HCT116 (cell line): ENCODE results near the gene ZNF578. TPM values are rescaled to one million over a fixed set of nuclear protein-coding genes. Genes with fewer than 3 reads are reported as not detected.
A peak's percentile ranks its signal among the peaks of the same experiment; 100 is the strongest.

Experiments
- ATAC-seq: fragments of 200-7000 bp; cut with Tn5 transposase; 2 replicates; pipeline ENCODE4 v1.9.1; 2020; ENCODE audit warnings: mild to moderate bottlenecking, moderate library complexity
- BruUV-seq: library from RNA; stranded (reverse); fragments of 400-500 nt; replicated peaks from 2 replicates; lab custom pipeline; 2021; lab: Mats Ljungman, UMichigan
- CTCF ChIA-PET: fragments of 300-600 bp; sonication (Branson Sonifier 250); formaldehyde crosslinking; loops from one replicate; lab custom pipeline; 2021; ENCODE audit warnings: antibody characterized with exemption; lab: Charles Lee
- POLR2A ChIA-PET: fragments of 300-600, 350-600 bp; sonication (Branson Sonifier 250); formaldehyde crosslinking; loops from one replicate; lab custom pipeline; 2021; ENCODE audit warnings: antibody characterized with exemption; lab: Charles Lee
- RAD21 ChIA-PET, 2 experiments: fragments of 300-600 bp; sonication (Branson Sonifier 250); formaldehyde crosslinking; loops; one replicate each; lab custom pipeline; 2023; ENCODE audit warnings: low total read pairs in 2 of 2; ENCODE audit not compliant: uncharacterized antibody in 2 of 2, unreplicated experiment in 2 of 2, low non-redundant PET in 1 of 2; lab: Charles Lee
- DNase-seq: peaks from one replicate; pipeline ENCODE4 v3.0.0-alpha.2; 2010; ENCODE audit warnings: low read depth, low spot score
- H2AFZ ChIP-seq: fragments of 200-600 bp; shearing (Covaris generic), sonication (generic); 2 replicates; pipeline ENCODE4 v1.6.1; 2017; ENCODE audit warnings: low read depth, mixed run types, mixed read lengths, antibody characterized with exemption, low read length; ENCODE audit not compliant: poor library complexity, severe bottlenecking
- H3K27ac ChIP-seq: 2 replicates; pipeline ENCODE4 v1.5.1; 2012; ENCODE audit warnings: low read depth, low read length
- H3K27me3 ChIP-seq: fragments of 200-600 bp; sonication (generic); 2 replicates; pipeline ENCODE4 v1.6.1; 2016; ENCODE audit warnings: mixed run types, low read length, mixed read lengths; ENCODE audit not compliant: insufficient read depth
- H3K36me3 ChIP-seq, 2 experiments: fragments of 200-500 bp in 1 of 2; fragments of 200-600 bp in 1 of 2; sonication (Bioruptor generic) in 1 of 2; sonication (generic) in 1 of 2; 2 replicates each; pipeline versions ENCODE4 v1.5.1 to v1.6.1; 2014 to 2016; ENCODE audit warnings: low read length in 2 of 2, inconsistent platforms in 1 of 2, mixed read lengths in 1 of 2, mixed run types in 1 of 2; ENCODE audit not compliant: insufficient read depth in 2 of 2, control insufficient read depth in 1 of 2
- H3K4me1 ChIP-seq, 2 experiments: fragments of 200-600 bp in 1 of 2; sonication (generic) in 1 of 2; 2 replicates each; pipeline versions ENCODE4 v1.5.1 to v1.6.1; 2012 to 2017; ENCODE audit warnings: low read length in 2 of 2, inconsistent platforms in 1 of 2, mild to moderate bottlenecking in 1 of 2, mixed read lengths in 1 of 2, mixed run types in 1 of 2, moderate library complexity in 1 of 2; ENCODE audit not compliant: insufficient read depth in 2 of 2, control insufficient read depth in 1 of 2
- H3K4me2 ChIP-seq: fragments of 200-600 bp; sonication (generic); 2 replicates; pipeline ENCODE4 v1.6.1; 2017; ENCODE audit warnings: mixed run types, low read length, mixed read lengths
- H3K4me3 ChIP-seq, 2 experiments: fragments of 200-600 bp in 1 of 2; sonication (generic) in 1 of 2; replicated peaks in 1 of 2; 2 replicates each; pipeline ENCODE4 v1.5.1; 2011 to 2016; ENCODE audit warnings: low read length in 2 of 2, control low read depth in 1 of 2, low read depth in 1 of 2, mild to moderate bottlenecking in 1 of 2, mixed read lengths in 1 of 2, mixed run types in 1 of 2
- H3K79me2 ChIP-seq: fragments of 200-600 bp; sonication (generic); 2 replicates; pipeline ENCODE4 v1.6.1; 2017; ENCODE audit warnings: mild to moderate bottlenecking, mixed run types, low read length, moderate library complexity, mixed read lengths; ENCODE audit not compliant: insufficient read depth
- H3K9ac ChIP-seq: fragments of 200-600 bp; sonication (generic); 2 replicates; pipeline ENCODE4 v1.6.1; 2016; ENCODE audit warnings: low read length, mixed read lengths
- H3K9me2 ChIP-seq: fragments of 200-600 bp; sonication (generic), shearing (Covaris generic); 2 replicates; pipeline ENCODE4 v1.6.1; 2017; ENCODE audit warnings: mixed run types, mild to moderate bottlenecking, moderate library complexity; ENCODE audit not compliant: insufficient read depth
- H3K9me3 ChIP-seq, 2 experiments: fragments of 200-500 bp in 1 of 2; fragments of 200-600 bp in 1 of 2; sonication (Bioruptor generic) in 1 of 2; sonication (generic) in 1 of 2; 2 replicates each; pipeline ENCODE4 v1.6.1; 2014 to 2017; ENCODE audit warnings: low read length in 2 of 2, mixed read lengths in 2 of 2, inconsistent platforms in 1 of 2, low read depth in 1 of 2, mild to moderate bottlenecking in 1 of 2, mixed run types in 1 of 2, moderate library complexity in 1 of 2; ENCODE audit not compliant: control insufficient read depth in 1 of 2, insufficient read depth in 1 of 2
- H4K20me1 ChIP-seq: fragments of 200-600 bp; sonication (generic), shearing (Covaris generic); 2 replicates; pipeline ENCODE4 v1.6.1; 2017; ENCODE audit warnings: mixed run types, mild to moderate bottlenecking, moderate library complexity; ENCODE audit not compliant: insufficient read depth
- CEBPB ChIP-seq: IDR thresholded peaks from 2 replicates; pipeline ENCODE4 v1.6.1; 2012; ENCODE audit warnings: low read depth
- EZH2phosphoT487 ChIP-seq: fragments of 200-600 bp; IDR thresholded peaks from 2 replicates; pipeline ENCODE4 v1.6.1; 2018; ENCODE audit warnings: antibody characterized with exemption, borderline replicate concordance
- FOSL1 ChIP-seq: IDR thresholded peaks from 2 replicates; pipeline ENCODE4 v1.6.1; 2012; ENCODE audit warnings: low read depth
- JUND ChIP-seq: IDR thresholded peaks from 2 replicates; pipeline ENCODE4 v1.6.1; 2012
- POLR2A ChIP-seq: IDR thresholded peaks from 2 replicates; pipeline ENCODE4 v1.7.0; 2011; ENCODE audit warnings: borderline replicate concordance; ENCODE audit not compliant: insufficient read depth, insufficient read length; ENCODE audit errors: extremely low read depth
- RAD21 ChIP-seq: IDR thresholded peaks from 2 replicates; pipeline ENCODE4 v1.6.1; 2012; ENCODE audit warnings: low read depth, mild to moderate bottlenecking
- SP1 ChIP-seq: IDR thresholded peaks from 2 replicates; pipeline ENCODE4 v1.6.1; 2012; ENCODE audit warnings: low read depth
- SRF ChIP-seq: IDR thresholded peaks from 2 replicates; pipeline ENCODE4 v1.6.1; 2012; ENCODE audit warnings: low read depth
- TCF7L2 ChIP-seq: IDR thresholded peaks from 2 replicates; pipeline ENCODE4 v1.7.0; 2011; ENCODE audit warnings: borderline replicate concordance, inconsistent platforms; ENCODE audit not compliant: insufficient read depth, insufficient read length; ENCODE audit errors: extremely low read depth
- ZFX ChIP-seq: fragments of 450-650 bp; IDR thresholded peaks from 2 replicates; pipeline ENCODE4 v1.6.1; 2017
- intact Hi-C: fragments of 100-400 bp; cut with micrococcal nuclease; formaldehyde crosslinking; loops from 2 replicates; pipeline ENCODE4 v1.10.0; 2022
- total RNA-seq: library from RNA; stranded (reverse); gene quantifications from one replicate; pipeline ENCODE4 v1.2.1, GENCODE V29; 2021; ENCODE audit not compliant: unreplicated experiment
- TF ChIP-seq, protein P1 (sequence below): IDR thresholded peaks from 2 replicates; pipeline ENCODE4 v1.6.1; 2011; ENCODE audit warnings: mild to moderate bottlenecking, low read length, moderate library complexity; ENCODE audit not compliant: insufficient replicate concordance; ENCODE audit errors: extremely low read depth
- TF ChIP-seq, protein P2 (sequence below), 3 experiments: fragments of 200-600 bp in 1 of 3; sonication (generic) in 1 of 3; IDR thresholded peaks in 2 of 3; conservative IDR thresholded peaks in 1 of 3; 2 replicates each; pipeline ENCODE4 v1.5.1; 2012 to 2017; ENCODE audit warnings: low read depth in 2 of 3, low read length in 2 of 3, antibody characterized with exemption in 1 of 3, borderline replicate concordance in 1 of 3, control low read depth in 1 of 3, mild to moderate bottlenecking in 1 of 3, mixed read lengths in 1 of 3, mixed run types in 1 of 3, moderate library complexity in 1 of 3; ENCODE audit not compliant: insufficient read depth in 1 of 3

ZNF578 gene
- total RNA-seq, 1 experiment from 2014 or later = not detected

DNA sequence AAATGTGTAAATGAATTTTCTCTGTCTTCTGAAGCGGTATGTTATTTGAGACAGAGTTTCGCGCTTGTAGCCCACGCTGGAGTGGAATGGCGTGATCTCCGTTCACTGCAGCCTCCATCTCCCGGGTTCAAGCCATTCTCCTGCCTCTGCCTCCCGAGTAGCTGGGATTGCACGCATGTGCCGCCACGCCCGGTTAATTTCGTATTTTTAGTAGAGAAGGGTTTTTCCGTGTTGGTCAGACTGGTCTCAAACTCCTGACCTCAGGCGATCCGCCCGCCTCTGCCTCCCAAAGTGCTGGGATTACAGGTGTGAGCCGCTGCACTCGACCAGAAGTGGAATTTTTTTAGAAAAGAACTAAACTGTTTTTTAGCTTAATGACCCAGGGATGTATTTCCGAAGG lies 70.7 kb downstream of the ZNF578 start:
- POLR2A ChIA-PET = no interaction called here
- Histone ChIP-seq H4K20me1 (no peaks in the 10 kb centered on the region), H3K9me2 (no peaks in the 10 kb centered on the region), H3K9ac (no peak overlapping the region), H3K36me3 (no peaks in the 10 kb centered on the region), H3K4me2 (no peak overlapping the region), H3K27ac (no peak overlapping the region), H3K9me3 (peaks cover 4% of the 10 kb centered on the region in 2 experiments; a peak in 2 of 4 replicates), H3K4me3 (no peak overlapping the region), H2AFZ (no peak overlapping the region), H3K4me1 (peaks cover 4 to 14% of the 10 kb centered on the region in 2 experiments; a peak in 2 of 4 replicates), H3K27me3 (no peaks in the 10 kb centered on the region), H3K79me2 (peaks cover 9% of the 10 kb centered on the region; the same call in 1 of the 2 replicates)
- RAD21 ChIA-PET = no interaction called here
- no peak for ATAC-seq
- DNase-seq = no peak
- CTCF ChIA-PET = no interaction called here
- no TSS peak for BruUV-seq
- intact Hi-C loops = no loop called here
- TF ChIP-seq CEBPB (no peak), POLR2A (no peak), FOSL1 (no peak)

- intact Hi-C loops = no loop called here
- H3K27ac ChIP-seq = peak within 1 kb of the TSS; percentile 58
- H3K27me3 ChIP-seq = no peaks in the 10 kb centered on the region
- H4K20me1 ChIP-seq = no peaks in the 10 kb centered on the region
- no peaks in the 10 kb centered on the region for H3K36me3 ChIP-seq
- peak within 1 kb of the TSS; percentile 28 for H2AFZ ChIP-seq
- H3K4me3 ChIP-seq = peak within 1 kb of the TSS; percentile 77 to 89
- DNase-seq = peak; percentile 77
- peak; percentile 94 for ATAC-seq
- no TSS peak for BruUV-seq
- H3K9me3 ChIP-seq = peaks cover 0 to 4% of the 10 kb centered on the region in 2 experiments; a peak in 1 of 4 replicates
- H3K9ac ChIP-seq = peak within 1 kb of the TSS; percentile 81
- H3K9me2 ChIP-seq = no peaks in the 10 kb centered on the region
- peaks cover 4 to 14% of the 10 kb centered on the region in 2 experiments; a peak in 2 of 4 replicates for H3K4me1 ChIP-seq
- peak within 1 kb of the TSS; percentile 95 for H3K4me2 ChIP-seq
- ChIA-PET CTCF (no interaction called here), POLR2A (no interaction called here), RAD21 (no interaction called here)
- H3K79me2 ChIP-seq = peaks cover 9% of the 10 kb centered on the region; the same call in 1 of the 2 replicates
- TF ChIP-seq ZFX (no peak), RAD21 (no peak; the same call in 1 of the 2 replicates), TCF7L2 (no peak), JUND (no peak), SP1 (peak; percentile 54; the same call in 1 of the 2 replicates), SRF (no peak), EZH2phosphoT487 (no peak)
- TF ChIP-seq, protein P1, sequence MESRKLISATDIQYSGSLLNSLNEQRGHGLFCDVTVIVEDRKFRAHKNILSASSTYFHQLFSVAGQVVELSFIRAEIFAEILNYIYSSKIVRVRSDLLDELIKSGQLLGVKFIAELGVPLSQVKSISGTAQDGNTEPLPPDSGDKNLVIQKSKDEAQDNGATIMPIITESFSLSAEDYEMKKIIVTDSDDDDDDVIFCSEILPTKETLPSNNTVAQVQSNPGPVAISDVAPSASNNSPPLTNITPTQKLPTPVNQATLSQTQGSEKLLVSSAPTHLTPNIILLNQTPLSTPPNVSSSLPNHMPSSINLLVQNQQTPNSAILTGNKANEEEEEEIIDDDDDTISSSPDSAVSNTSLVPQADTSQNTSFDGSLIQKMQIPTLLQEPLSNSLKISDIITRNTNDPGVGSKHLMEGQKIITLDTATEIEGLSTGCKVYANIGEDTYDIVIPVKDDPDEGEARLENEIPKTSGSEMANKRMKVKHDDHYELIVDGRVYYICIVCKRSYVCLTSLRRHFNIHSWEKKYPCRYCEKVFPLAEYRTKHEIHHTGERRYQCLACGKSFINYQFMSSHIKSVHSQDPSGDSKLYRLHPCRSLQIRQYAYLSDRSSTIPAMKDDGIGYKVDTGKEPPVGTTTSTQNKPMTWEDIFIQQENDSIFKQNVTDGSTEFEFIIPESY = no peak
- TF ChIP-seq, protein P2, sequence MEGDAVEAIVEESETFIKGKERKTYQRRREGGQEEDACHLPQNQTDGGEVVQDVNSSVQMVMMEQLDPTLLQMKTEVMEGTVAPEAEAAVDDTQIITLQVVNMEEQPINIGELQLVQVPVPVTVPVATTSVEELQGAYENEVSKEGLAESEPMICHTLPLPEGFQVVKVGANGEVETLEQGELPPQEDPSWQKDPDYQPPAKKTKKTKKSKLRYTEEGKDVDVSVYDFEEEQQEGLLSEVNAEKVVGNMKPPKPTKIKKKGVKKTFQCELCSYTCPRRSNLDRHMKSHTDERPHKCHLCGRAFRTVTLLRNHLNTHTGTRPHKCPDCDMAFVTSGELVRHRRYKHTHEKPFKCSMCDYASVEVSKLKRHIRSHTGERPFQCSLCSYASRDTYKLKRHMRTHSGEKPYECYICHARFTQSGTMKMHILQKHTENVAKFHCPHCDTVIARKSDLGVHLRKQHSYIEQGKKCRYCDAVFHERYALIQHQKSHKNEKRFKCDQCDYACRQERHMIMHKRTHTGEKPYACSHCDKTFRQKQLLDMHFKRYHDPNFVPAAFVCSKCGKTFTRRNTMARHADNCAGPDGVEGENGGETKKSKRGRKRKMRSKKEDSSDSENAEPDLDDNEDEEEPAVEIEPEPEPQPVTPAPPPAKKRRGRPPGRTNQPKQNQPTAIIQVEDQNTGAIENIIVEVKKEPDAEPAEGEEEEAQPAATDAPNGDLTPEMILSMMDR (IDR thresholded peaks at IDR 0.05 in 2 of 3, conservative IDR thresholded peaks at IDR 0.05 in 1 of 3; ENCODE audit: borderline replicate concordance in 1 of 3, insufficient read depth in 1 of 3, low read depth in 2 of 3, low read length in 2 of 3) = peak; percentile 19 to 40 (median 29); a peak in 2 of 6 replicates
Observed at GRCh38 chr19:52527134-52527955, 74.0 kb downstream of the ZNF578 start, which contains the start of gene ZNF808. Gene ZNF808, plus strand, starts transcription at chr19:52527668. Its CDS starts 15,617 bp downstream, at chr19:52543285.
